ENCODE measurements around the gene OBP2A. TPM values are rescaled to one million over a fixed set of nuclear protein-coding genes. Genes with fewer than 3 reads are reported as not detected.
"Not testable (repeated sequence)": the region's sequence is repeated elsewhere in the genome, so short reads cannot be mapped to it uniquely, and the experiment has no call there.

Gene OBP2A
- total RNA-seq, 1 donor from 2014 or later: not detected

GRCh38 chr9:135525241-135526088 lies 20.5 kb upstream of the OBP2A start:
- Histone ChIP-seq H3K27me3 (ENCODE audit: insufficient read depth, low read length) (no peaks in the 10 kb centered on the region), H3K27ac (ENCODE audit: low read depth, low read length) (no peak overlapping the region), H2AFZ (ENCODE audit: low read depth, low read length) (no peak overlapping the region), H3K9me3 (ENCODE audit: insufficient read depth, low read depth, low read length) (no peaks in the 10 kb centered on the region), H3K36me3 (ENCODE audit: insufficient read depth, low read length) (no peaks in the 10 kb centered on the region), H4K20me1 (ENCODE audit: insufficient read depth, low read length) (no peaks in the 10 kb centered on the region), H3K79me2 (ENCODE audit: insufficient read depth, low read length) (no peaks in the 10 kb centered on the region), H3K4me1 (ENCODE audit: insufficient read depth, low read length) (no peaks in the 10 kb centered on the region), H3K9ac (ENCODE audit: low read length) (no peak overlapping the region), H3K4me3 (ENCODE audit: insufficient read depth, low read depth, low read length) (no peak overlapping the region), H3K4me2 (ENCODE audit: low read length) (no peak overlapping the region)
- Mint-ChIP-seq H3K4me1 (ENCODE audit: low read depth, unreplicated experiment) (peaks cover 7% of the 10 kb centered on the region), H3K27me3 (ENCODE audit: low read depth, unreplicated experiment) (peaks cover 6% of the 10 kb centered on the region), H3K4me3 (ENCODE audit: unreplicated experiment) (no peak overlapping the region), H3K9me3 (ENCODE audit: unreplicated experiment) (no peaks in the 10 kb centered on the region), H3K36me3 (ENCODE audit: low read depth, unreplicated experiment) (peaks cover 2% of the 10 kb centered on the region), H3K27ac (ENCODE audit: unreplicated experiment) (no peak overlapping the region)
- no peak for TF ChIP-seq EZH2 (IDR thresholded peaks at IDR 0.05; ENCODE audit: insufficient read depth, low read length)
- FAIRE-seq (no peak), DNase-seq (ENCODE audit: low read depth) (no peak)

GRCh38 chr9:135526089-135526729 lies 19.7 kb upstream of the OBP2A start:
- Mint-ChIP-seq H3K36me3 (ENCODE audit: low read depth, unreplicated experiment) (peaks cover 2% of the 10 kb centered on the region), H3K9me3 (ENCODE audit: unreplicated experiment) (no peaks in the 10 kb centered on the region), H3K4me1 (ENCODE audit: low read depth, unreplicated experiment) (peaks cover 7% of the 10 kb centered on the region), H3K27ac (ENCODE audit: unreplicated experiment) (no peak overlapping the region), H3K27me3 (ENCODE audit: low read depth, unreplicated experiment) (no peaks in the 10 kb centered on the region), H3K4me3 (ENCODE audit: unreplicated experiment) (no peak overlapping the region)
- Histone ChIP-seq H3K36me3 (ENCODE audit: insufficient read depth, low read length) (no peaks in the 10 kb centered on the region), H3K27me3 (ENCODE audit: insufficient read depth, low read length) (no peaks in the 10 kb centered on the region), H4K20me1 (ENCODE audit: insufficient read depth, low read length) (no peaks in the 10 kb centered on the region), H3K27ac (ENCODE audit: low read depth, low read length) (no peak overlapping the region), H3K9me3 (ENCODE audit: insufficient read depth, low read depth, low read length) (no peaks in the 10 kb centered on the region), H2AFZ (ENCODE audit: low read depth, low read length) (no peak overlapping the region), H3K4me2 (ENCODE audit: low read length) (no peak overlapping the region), H3K9ac (ENCODE audit: low read length) (no peak overlapping the region), H3K79me2 (ENCODE audit: insufficient read depth, low read length) (no peaks in the 10 kb centered on the region), H3K4me3 (ENCODE audit: insufficient read depth, low read depth, low read length) (no peak overlapping the region), H3K4me1 (ENCODE audit: insufficient read depth, low read length) (no peaks in the 10 kb centered on the region)
- TF ChIP-seq CTCF (IDR thresholded peaks at IDR 0.05; ENCODE audit: insufficient read depth, low read depth, low read length): no peak
- TF ChIP-seq EZH2 (IDR thresholded peaks at IDR 0.05; ENCODE audit: insufficient read depth, low read length): no peak
- FAIRE-seq: no peak
- DNase-seq (ENCODE audit: low read depth): no peak

- Histone ChIP-seq H3K9ac (ENCODE audit: low read length) (no peak overlapping the region), H3K27me3 (ENCODE audit: insufficient read depth, low read length) (no peaks in the 10 kb centered on the region), H3K4me1 (ENCODE audit: insufficient read depth, low read length) (no peaks in the 10 kb centered on the region), H3K27ac (ENCODE audit: low read depth, low read length) (no peak overlapping the region), H3K4me2 (ENCODE audit: low read length) (no peak overlapping the region), H3K4me3 (ENCODE audit: insufficient read depth, low read depth, low read length) (no peak overlapping the region), H4K20me1 (ENCODE audit: insufficient read depth, low read length) (no peaks in the 10 kb centered on the region), H2AFZ (ENCODE audit: low read depth, low read length) (no peak overlapping the region), H3K9me3 (ENCODE audit: insufficient read depth, low read depth, low read length) (no peaks in the 10 kb centered on the region), H3K79me2 (ENCODE audit: insufficient read depth, low read length) (no peaks in the 10 kb centered on the region), H3K36me3 (ENCODE audit: insufficient read depth, low read length) (no peaks in the 10 kb centered on the region)
- peaks cover 2% of the 10 kb centered on the region for H3K36me3 Mint-ChIP-seq (ENCODE audit: low read depth, unreplicated experiment)
- H3K27ac Mint-ChIP-seq (ENCODE audit: unreplicated experiment): no peak overlapping the region
- TF ChIP-seq EZH2 (IDR thresholded peaks at IDR 0.05; ENCODE audit: insufficient read depth, low read length) (no peak), CTCF (IDR thresholded peaks at IDR 0.05; ENCODE audit: insufficient read depth, low read depth, low read length) (no peak)
- H3K27me3 Mint-ChIP-seq (ENCODE audit: low read depth, unreplicated experiment): no peaks in the 10 kb centered on the region
- DNase-seq (ENCODE audit: low read depth): no peak
- peaks cover 3% of the 10 kb centered on the region for H3K9me3 Mint-ChIP-seq (ENCODE audit: unreplicated experiment)
- peaks cover 7% of the 10 kb centered on the region for H3K4me1 Mint-ChIP-seq (ENCODE audit: low read depth, unreplicated experiment)
- no peak for FAIRE-seq
- no peak overlapping the region for H3K4me3 Mint-ChIP-seq (ENCODE audit: unreplicated experiment)
Observed at GRCh38 chr9:135526730-135527571, 19.0 kb upstream of the OBP2A start.

GRCh38 chr9:135528842-135529435 lies 17.0 kb upstream of the OBP2A start:
- not testable (repeated sequence) for H3K4me2 ChIP-seq (ENCODE audit: low read length); H3K79me2 ChIP-seq (ENCODE audit: insufficient read depth, low read length); H3K9ac ChIP-seq (ENCODE audit: low read length); H3K36me3 Mint-ChIP-seq (ENCODE audit: low read depth, unreplicated experiment); H3K27me3 ChIP-seq (ENCODE audit: insufficient read depth, low read length); H3K9me3 Mint-ChIP-seq (ENCODE audit: unreplicated experiment); H3K4me3 ChIP-seq (ENCODE audit: insufficient read depth, low read depth, low read length); H3K27ac ChIP-seq (ENCODE audit: low read depth, low read length); DNase-seq (ENCODE audit: low read depth); H3K9me3 ChIP-seq (ENCODE audit: insufficient read depth, low read depth, low read length); H3K4me3 Mint-ChIP-seq (ENCODE audit: unreplicated experiment); H3K27ac Mint-ChIP-seq (ENCODE audit: unreplicated experiment); H3K27me3 Mint-ChIP-seq (ENCODE audit: low read depth, unreplicated experiment); H4K20me1 ChIP-seq (ENCODE audit: insufficient read depth, low read length); H2AFZ ChIP-seq (ENCODE audit: low read depth, low read length); H3K36me3 ChIP-seq (ENCODE audit: insufficient read depth, low read length); H3K4me1 ChIP-seq (ENCODE audit: insufficient read depth, low read length); H3K4me1 Mint-ChIP-seq (ENCODE audit: low read depth, unreplicated experiment); FAIRE-seq
